GM13977 (cell line): Measurements from ENCODE around the gene PBXIP1.

Source experiments
- DNase-seq: peaks from one replicate; pipeline ENCODE4 v3.0.0; 2012; ENCODE audit warnings: low spot score
- CTCF ChIP-seq: IDR thresholded peaks from 2 replicates; pipeline ENCODE4 v1.5.1; 2012; ENCODE audit warnings: mild to moderate bottlenecking, control low read depth; ENCODE audit not compliant: insufficient read depth; ENCODE audit errors: extremely low read depth, missing control alignments
- in situ Hi-C: fragments of 300-500 bp; cut with MboI; formaldehyde crosslinking; loops from one replicate; pipeline ENCODE4 v1.12.0; 2022; ENCODE audit warnings: low sequenced_read_pairs, low pct_unique_long_range_greater_than_20kb, mixed read lengths, inconsistent platforms; ENCODE audit not compliant: unreplicated experiment

PBXIP1 gene

GRCh38 chr1:154945962-154946850, 9.7 kb downstream of the PBXIP1 start:
- no peak for TF ChIP-seq CTCF
- no peak for DNase-seq
- in situ Hi-C loops: no loop called here

GRCh38 chr1:154945160-154945961, 10.5 kb downstream of the PBXIP1 start:
- in situ Hi-C loops: no loop called here
- DNase-seq: no peak

GRCh38 chr1:154944401-154945159, 11.3 kb downstream of the PBXIP1 start:
- in situ Hi-C loops: no loop called here
- DNase-seq: no peak
- no peak for TF ChIP-seq CTCF

More at GRCh38 chr1:154945160-154945961, 10.5 kb downstream of the PBXIP1 start:
- TF ChIP-seq CTCF: no peak

- peak; percentile 84 for TF ChIP-seq CTCF
- in situ Hi-C loops: no loop called here
- DNase-seq: peak; percentile 55
Observed at GRCh38 chr1:154943649-154944400, 12.1 kb downstream of the PBXIP1 start.

GRCh38 chr1:154941333-154942013, 14.4 kb downstream of the PBXIP1 start:
- DNase-seq: no peak
- TF ChIP-seq CTCF: no peak
- in situ Hi-C loops: no loop called here
